H1 (cell line): ENCODE data around the gene ASTN2. TPM values are rescaled to one million over a fixed set of nuclear protein-coding genes. Genes with fewer than 3 reads are reported as not detected.

Experiments
- CHD7 ChIP-seq: fragments of 300-600 bp; sonication (generic); IDR thresholded peaks from 2 replicates; pipeline ENCODE4 v1.7.1; 2012; ENCODE audit warnings: low read length, moderate library complexity, mild to moderate bottlenecking, inconsistent platforms; ENCODE audit not compliant: insufficient replicate concordance
- CTCF ChIP-seq, 3 experiments: IDR thresholded peaks; 1 replicate in 2 of 3; 2 replicates in 1 of 3; pipeline versions ENCODE4 v1.5.1 to v1.6.1; 2011; ENCODE audit warnings: low read length in 3 of 3, mild to moderate bottlenecking in 3 of 3, inconsistent platforms in 2 of 3, low read depth in 1 of 3, moderate library complexity in 1 of 3; ENCODE audit not compliant: insufficient read depth in 1 of 3; ENCODE audit errors: control extremely low read depth in 1 of 3
- KDM4A ChIP-seq: IDR thresholded peaks from one replicate; pipeline ENCODE4 v1.7.1; 2012; ENCODE audit warnings: low read depth, mild to moderate bottlenecking, moderate library complexity, low read length, inconsistent platforms; ENCODE audit not compliant: severe bottlenecking
- RXRA ChIP-seq: IDR thresholded peaks from 2 replicates; pipeline ENCODE4 v1.6.1; 2011; ENCODE audit warnings: low read depth, mild to moderate bottlenecking, low read length, moderate library complexity; ENCODE audit not compliant: insufficient read depth
- polyA plus RNA-seq, 7 experiments: library from polyadenylated mRNA; depleted of rRNA in 3 of 7; stranded (reverse) in 5 of 7; unstranded in 2 of 7; fragments of >200 nt in 5 of 7; fragments of 200-250 nt in 2 of 7; gene quantifications; 1 replicate in 5 of 7; 2 replicates in 1 of 7; 4 replicates in 1 of 7; pipeline versions ENCODE4 v1.2.1 to v1.2.3, GENCODE V29; 2011 to 2013; ENCODE audit warnings: missing spikeins in 2 of 7, mixed read lengths in 2 of 7
- total RNA-seq: library from RNA; stranded (reverse); fragmentation: NEBNext Ultra II Directional; extraction: Animal tissue kit (Norgen Biotek cat#: 25700); gene quantifications from 2 replicates; pipeline ENCODE4 v1.2.1, GENCODE V29; 2021

Gene ASTN2
- total and polyA plus RNA-seq, 2 of the 8 experiments (the other 6 are each of a cell fraction or from before 2014, with no cell fraction given) = 8.2 to 13.7 TPM

- TF ChIP-seq CHD7 (no peak), KDM4A (no peak), CTCF (IDR thresholded peaks at IDR 0.05; ENCODE audit: control extremely low read depth in 1 of 3, insufficient read depth in 1 of 3, low read depth in 1 of 3, low read length in 3 of 3) (no peak), RXRA (no peak)
These were observed 1031.7 kb downstream of the ASTN2 start (continued) for GRCh38 chr9:116383133-116383532.
